Measurements from ENCODE around the gene TMEM132A. TPM values are rescaled to one million over a fixed set of nuclear protein-coding genes. Genes with fewer than 3 reads are reported as not detected.

The TMEM132A gene
- total RNA-seq, 6 experiments from 2014 or later, result 23.8 to 32.2 (median 26.9) TPM

GRCh38 chr11:60935676-60936442 lies 11.6 kb downstream of the TMEM132A start:
- no peaks in the 10 kb centered on the region for H3K9me3 Mint-ChIP-seq
- H3K27me3 Mint-ChIP-seq (ENCODE audit: insufficient read depth), result peaks cover 5% of the 10 kb centered on the region
- no peaks in the 10 kb centered on the region for H3K4me1 Mint-ChIP-seq (ENCODE audit: low read depth)
- H3K27ac Mint-ChIP-seq, result no peak overlapping the region
- TF ChIP-seq CTCF (IDR thresholded peaks at IDR 0.05), result no peak
- no peaks in the 10 kb centered on the region for H3K36me3 Mint-ChIP-seq (ENCODE audit: low read depth)
- DNase-seq, result no peak
- no peak overlapping the region for H3K4me3 Mint-ChIP-seq

- no peak for DNase-seq
- no peaks in the 10 kb centered on the region for H3K9me3 Mint-ChIP-seq
- H3K4me1 Mint-ChIP-seq (ENCODE audit: low read depth), result no peaks in the 10 kb centered on the region
- peaks cover 11% of the 10 kb centered on the region for H3K27me3 Mint-ChIP-seq (ENCODE audit: insufficient read depth)
- no peak for TF ChIP-seq CTCF (IDR thresholded peaks at IDR 0.05)
- H3K36me3 Mint-ChIP-seq (ENCODE audit: low read depth), result no peaks in the 10 kb centered on the region
- no peak overlapping the region for H3K27ac Mint-ChIP-seq
- no peak overlapping the region for H3K4me3 Mint-ChIP-seq
Observed at GRCh38 chr11:60936467-60937143, 12.3 kb downstream of the TMEM132A start.

GRCh38 chr11:60937144-60937527 lies 12.9 kb downstream of the TMEM132A start:
- H3K27me3 Mint-ChIP-seq (ENCODE audit: insufficient read depth), result peaks cover 13% of the 10 kb centered on the region
- DNase-seq, result no peak
- TF ChIP-seq CTCF (IDR thresholded peaks at IDR 0.05), result no peak
- no peak overlapping the region for H3K27ac Mint-ChIP-seq
- H3K4me3 Mint-ChIP-seq, result no peak overlapping the region
- no peaks in the 10 kb centered on the region for H3K9me3 Mint-ChIP-seq
- H3K4me1 Mint-ChIP-seq (ENCODE audit: low read depth), result no peaks in the 10 kb centered on the region
- no peaks in the 10 kb centered on the region for H3K36me3 Mint-ChIP-seq (ENCODE audit: low read depth)

- no peak for TF ChIP-seq CTCF (IDR thresholded peaks at IDR 0.05)
Observed at GRCh38 chr11:60937811-60938210, 13.6 kb downstream of the TMEM132A start.

GRCh38 chr11:60938500-60938899 lies 14.2 kb downstream of the TMEM132A start:
- no peaks in the 10 kb centered on the region for H3K36me3 Mint-ChIP-seq (ENCODE audit: low read depth)

More at GRCh38 chr11:60937811-60938210, 13.6 kb downstream of the TMEM132A start:
- H3K9me3 Mint-ChIP-seq, result no peaks in the 10 kb centered on the region
- H3K27me3 Mint-ChIP-seq (ENCODE audit: insufficient read depth), result peaks cover 13% of the 10 kb centered on the region
- no peaks in the 10 kb centered on the region for H3K4me1 Mint-ChIP-seq (ENCODE audit: low read depth)
- no peak for DNase-seq
- H3K4me3 Mint-ChIP-seq, result no peak overlapping the region
- H3K36me3 Mint-ChIP-seq (ENCODE audit: low read depth), result no peaks in the 10 kb centered on the region
- H3K27ac Mint-ChIP-seq, result no peak overlapping the region

More at GRCh38 chr11:60938500-60938899, 14.2 kb downstream of the TMEM132A start:
- Mint-ChIP-seq H3K4me3 (no peak overlapping the region), H3K9me3 (no peaks in the 10 kb centered on the region), H3K27ac (no peak overlapping the region), H3K4me1 (ENCODE audit: low read depth) (no peaks in the 10 kb centered on the region), H3K27me3 (ENCODE audit: insufficient read depth) (peaks cover 13% of the 10 kb centered on the region)
- TF ChIP-seq CTCF (IDR thresholded peaks at IDR 0.05), result no peak
- no peak for DNase-seq

All from HFFc6 (cell line).